GM18951 (cell line): Measurements from ENCODE around the gene MGAT1.
"Not testable (repeated sequence)": the region's sequence is repeated elsewhere in the genome, so short reads cannot be mapped to it uniquely, and the experiment has no call there.

ENCODE experiments used
- POLR2A ChIP-seq: IDR thresholded peaks from 4 replicates; pipeline ENCODE4 v1.6.1; 2011; ENCODE audit warnings: mild to moderate bottlenecking; ENCODE audit not compliant: insufficient read length, insufficient read depth; ENCODE audit errors: extremely low read depth
- in situ Hi-C: fragments of 300-500 bp; cut with MboI; formaldehyde crosslinking; loops from one replicate; pipeline ENCODE4 v1.12.0; 2022; ENCODE audit warnings: low sequenced_read_pairs, mixed read lengths, inconsistent platforms; ENCODE audit not compliant: unreplicated experiment

Gene MGAT1

DNA sequence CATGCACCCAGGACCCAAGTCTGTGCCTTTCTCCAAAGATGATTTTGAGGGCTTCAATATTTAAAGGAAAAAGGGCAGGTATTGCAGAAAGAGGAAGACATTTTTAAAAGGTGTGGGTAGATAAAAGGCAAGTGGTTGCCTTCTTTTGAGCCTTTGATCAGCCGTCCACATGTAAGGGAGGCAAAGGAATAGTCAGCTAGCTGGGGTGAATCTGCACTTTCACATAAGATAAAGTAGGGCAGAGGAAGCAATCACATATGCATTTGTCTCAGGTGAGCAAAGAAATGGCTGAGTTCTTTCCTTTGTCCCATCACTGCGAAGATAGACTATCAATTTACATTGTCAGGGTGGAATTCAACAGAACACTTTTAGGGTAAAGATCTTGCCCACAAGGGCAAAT is 19.9 kb downstream of the MGAT1 start:
- in situ Hi-C loops, result no loop called here
- TF ChIP-seq POLR2A, result no peak

DNA sequence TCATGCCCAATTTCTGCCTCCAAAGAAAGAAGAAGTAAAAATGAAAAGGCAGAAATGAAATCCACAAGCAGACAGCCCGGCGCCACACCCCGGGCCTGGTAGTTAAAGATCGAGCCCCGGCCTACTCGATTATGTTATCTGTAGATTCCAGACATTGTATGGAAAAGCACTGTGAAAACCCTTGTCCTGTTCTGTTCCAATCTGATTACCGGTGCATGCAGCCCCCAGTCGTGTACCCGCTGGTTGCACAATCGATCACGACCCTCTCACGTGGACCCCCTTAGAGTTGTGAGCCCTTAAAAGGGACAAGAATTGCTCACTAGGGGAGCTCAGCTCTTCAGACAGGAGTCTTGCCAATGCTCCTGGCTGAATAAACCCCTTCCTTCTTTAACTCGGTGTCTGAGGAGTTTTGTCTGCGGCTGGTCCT is 20.7 kb downstream of the MGAT1 start:
- in situ Hi-C loops, result not testable (repeated sequence)

GRCh38 chr5:180779985-180780610 is 22.5 kb downstream of the MGAT1 start:
- TF ChIP-seq POLR2A, result no peak
- in situ Hi-C loops, result no loop called here

DNA sequence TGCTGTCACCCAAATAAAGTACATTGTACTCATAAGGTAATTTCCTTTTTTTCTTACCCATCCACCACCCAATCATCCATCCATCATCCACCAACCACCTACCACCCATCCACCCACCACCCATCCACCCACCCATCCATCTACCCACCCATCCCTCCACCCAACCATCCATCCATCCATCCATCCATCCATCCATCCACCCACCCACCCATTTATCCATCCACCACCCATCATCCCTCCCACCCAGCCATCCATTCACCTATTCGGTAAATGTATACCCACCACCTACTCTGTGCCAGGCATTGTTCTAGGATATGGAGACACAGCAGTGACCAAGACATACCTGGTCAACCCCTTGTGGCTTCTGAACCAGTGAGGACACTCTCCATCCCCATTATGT is 25.1 kb downstream of the MGAT1 start:
- in situ Hi-C loops, result no loop called here
- TF ChIP-seq POLR2A, result no peak

GRCh38 chr5:180776376-180776775 is 26.2 kb downstream of the MGAT1 start:
- in situ Hi-C loops, result no loop called here
- TF ChIP-seq POLR2A, result no peak

DNA sequence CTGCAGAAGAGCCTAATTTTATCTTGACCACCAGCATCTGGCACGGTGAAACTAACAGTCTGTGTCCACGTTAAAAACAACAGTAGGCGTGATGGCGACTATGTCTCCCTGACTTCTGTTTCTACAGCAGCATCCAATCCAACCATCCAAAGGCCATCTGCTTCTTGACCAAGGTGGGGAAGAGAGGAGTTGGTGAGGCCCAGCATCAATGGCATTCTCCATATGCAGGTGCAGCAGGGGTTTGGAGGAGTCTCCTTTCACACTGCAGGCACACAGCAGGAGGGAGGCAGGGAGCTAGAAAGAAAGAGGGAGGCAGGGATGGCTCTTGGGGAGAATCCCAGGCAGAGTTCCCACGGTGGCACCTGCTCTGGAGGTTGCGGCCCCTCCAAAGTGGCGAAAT is 27.0 kb downstream of the MGAT1 start:
- in situ Hi-C loops, result no loop called here
- no peak for TF ChIP-seq POLR2A

GRCh38 chr5:180771839-180772238 is 30.8 kb downstream of the MGAT1 start:
- in situ Hi-C loops, result no loop called here
- TF ChIP-seq POLR2A, result no peak

- TF ChIP-seq POLR2A, result no peak
- in situ Hi-C loops, result no loop called here
Measured at GRCh38 chr5:180769821-180770220, 32.8 kb downstream of the MGAT1 start.

DNA sequence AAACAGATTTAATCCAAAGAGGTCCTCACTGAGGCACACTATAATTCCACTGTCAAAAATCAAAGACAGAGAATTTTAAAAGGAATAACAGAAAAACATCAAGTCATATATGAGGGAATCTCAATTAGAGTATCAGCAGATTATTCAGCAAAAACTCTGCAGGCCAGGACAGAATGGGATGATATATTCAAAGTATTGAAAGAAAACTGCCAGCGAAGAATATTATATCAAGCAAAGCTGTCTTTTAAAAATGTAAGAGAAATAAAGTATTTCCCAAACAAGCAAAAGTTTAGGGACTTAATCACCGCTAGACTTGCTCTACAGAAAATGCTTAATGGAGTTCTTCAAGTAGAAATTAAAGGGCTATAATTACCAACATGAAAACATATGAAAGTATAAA is 47.0 kb downstream of the MGAT1 start:
- in situ Hi-C loops, result no loop called here
- no peak for TF ChIP-seq POLR2A

DNA sequence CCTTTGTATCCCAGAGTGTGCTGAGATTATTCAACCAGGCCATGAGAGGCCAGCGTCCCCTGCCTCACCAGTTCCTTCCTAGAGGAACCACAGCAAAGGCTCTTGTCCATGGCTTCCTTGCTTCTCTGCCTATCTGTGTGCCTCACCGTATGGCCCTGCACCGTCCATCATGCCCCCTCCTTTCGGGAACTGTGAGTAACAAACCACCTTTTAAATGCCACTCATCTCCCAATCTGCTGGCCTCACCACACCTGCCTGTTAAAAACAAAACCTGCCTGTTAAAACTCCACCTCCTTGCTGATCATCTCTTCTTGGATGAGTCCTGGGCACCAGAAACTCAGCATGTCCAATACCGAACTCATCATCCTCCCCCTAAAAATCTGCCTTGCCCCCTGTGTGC is 58.4 kb downstream of the MGAT1 start:
- in situ Hi-C loops, result no loop called here

GRCh38 chr5:180742727-180743126 is 59.9 kb downstream of the MGAT1 start:
- no peak for TF ChIP-seq POLR2A

More for the DNA sequence above, 58.4 kb downstream of the MGAT1 start:
- no peak for TF ChIP-seq POLR2A

DNA sequence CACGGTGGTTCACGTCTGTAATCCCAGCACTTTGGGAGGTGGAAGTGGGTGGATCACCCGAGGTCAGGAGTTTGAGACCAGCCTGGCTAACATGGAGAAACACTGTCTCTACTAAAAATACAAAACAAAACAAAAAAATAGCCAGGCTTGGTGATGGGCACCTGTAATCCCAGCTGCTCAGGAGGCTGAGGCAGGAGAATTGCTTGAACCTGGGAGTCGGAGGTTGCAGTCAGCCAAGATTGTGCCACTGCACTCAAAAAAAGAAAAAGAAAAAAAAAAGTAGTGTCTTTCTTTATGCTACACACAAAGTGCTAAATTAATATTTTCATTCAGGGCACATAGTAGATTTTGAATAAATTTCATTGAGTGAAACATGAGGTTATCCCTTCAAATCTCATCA is 61.7 kb downstream of the MGAT1 start:
- in situ Hi-C loops, result not testable (repeated sequence)

More at GRCh38 chr5:180742727-180743126, 59.9 kb downstream of the MGAT1 start:
- in situ Hi-C loops, result no loop called here

GRCh38 chr5:180739958-180740357 is 62.6 kb downstream of the MGAT1 start, which contains the start of gene OR2Y1:
Gene OR2Y1, minus strand, starts transcription at chr5:180740058. Its CDS starts 0 bp downstream, at chr5:180740058.
- TF ChIP-seq POLR2A, result no peak
- in situ Hi-C loops, result no loop called here

DNA sequence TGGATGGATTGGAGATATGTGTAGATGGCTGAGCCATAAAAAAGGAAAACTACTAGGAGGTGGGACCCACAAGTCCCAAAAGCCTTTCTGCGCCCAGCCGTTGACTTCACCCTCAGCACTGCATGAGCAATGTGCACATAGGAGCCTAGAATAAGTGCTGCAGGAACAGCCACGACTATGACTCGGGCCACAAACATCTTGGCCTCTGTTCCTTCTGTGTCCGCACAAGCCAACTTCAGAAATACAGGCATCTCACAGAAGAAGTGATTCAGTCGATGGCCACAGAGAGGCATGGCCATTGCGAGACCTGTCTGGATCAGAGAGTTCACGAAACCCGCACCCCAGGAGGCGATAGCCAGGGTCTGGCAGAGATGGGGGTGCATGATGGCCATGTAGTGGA is 63.3 kb downstream of the MGAT1 start:
- no peak for TF ChIP-seq POLR2A
- in situ Hi-C loops, result no loop called here

DNA sequence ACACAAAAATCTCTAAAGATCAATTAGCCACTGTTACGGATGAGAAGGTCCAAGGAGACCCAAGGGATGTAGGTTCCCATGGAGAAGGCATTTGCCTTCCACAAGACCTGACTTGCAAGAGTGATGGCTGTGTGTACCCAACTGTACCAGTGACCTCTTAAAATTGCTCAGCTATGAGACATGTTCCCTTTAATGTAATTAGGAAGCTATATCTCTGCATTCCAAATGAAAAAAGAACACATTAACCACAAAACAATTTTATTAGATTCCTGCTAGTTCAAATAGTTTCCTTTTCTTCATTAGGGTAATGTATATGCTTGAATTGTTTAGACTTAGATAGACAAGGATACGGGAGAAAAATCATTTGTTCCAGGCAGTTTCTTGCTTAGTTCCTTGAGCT is 66.1 kb downstream of the MGAT1 start:
- in situ Hi-C loops, result no loop called here
- TF ChIP-seq POLR2A, result no peak
